Hepatocyte (in vitro differentiated cells): Measurements from ENCODE around the gene OR6J1. TPM values are rescaled to one million over a fixed set of nuclear protein-coding genes. Genes with fewer than 3 reads are reported as not detected.
"Not testable (repeated sequence)": the region's sequence is repeated elsewhere in the genome, so short reads cannot be mapped to it uniquely, and the experiment has no call there.

ENCODE experiments used
- DNase-seq: peaks from one replicate; pipeline ENCODE4 v3.0.0-alpha.2; 2016; ENCODE audit warnings: low spot score
- H2AFZ ChIP-seq: fragments of 200-600 bp; sonication (generic); 2 replicates; pipeline ENCODE4 v1.6.0; 2016; ENCODE audit warnings: antibody characterized with exemption, mild to moderate bottlenecking
- H3K27ac ChIP-seq: fragments of 200-600 bp; sonication (generic); 2 replicates; pipeline ENCODE4 v1.5.1; 2016; ENCODE audit warnings: mild to moderate bottlenecking
- H3K27me3 ChIP-seq: fragments of 200-600 bp; sonication (generic); 2 replicates; pipeline ENCODE4 v1.6.1; 2016
- H3K36me3 ChIP-seq: fragments of 200-600 bp; sonication (generic); replicated peaks from 2 replicates; pipeline ENCODE4 v1.5.1; 2016; ENCODE audit warnings: low read depth; ENCODE audit not compliant: insufficient read depth
- H3K4me1 ChIP-seq: fragments of 200-600 bp; sonication (generic); 2 replicates; pipeline ENCODE4 v1.5.1; 2016; ENCODE audit warnings: mild to moderate bottlenecking, moderate library complexity; ENCODE audit not compliant: insufficient read depth
- H3K4me2 ChIP-seq: fragments of 200-600 bp; sonication (generic); 2 replicates; pipeline ENCODE4 v1.6.0; 2016
- H3K4me3 ChIP-seq: fragments of 200-600 bp; sonication (generic); 2 replicates; pipeline ENCODE4 v1.5.1; 2016; ENCODE audit warnings: mild to moderate bottlenecking
- H3K79me2 ChIP-seq: fragments of 200-600 bp; sonication (generic); 2 replicates; pipeline ENCODE4 v1.6.0; 2017; ENCODE audit warnings: mild to moderate bottlenecking
- H3K9me2 ChIP-seq: fragments of 200-600 bp; sonication (generic); replicated peaks from 2 replicates; pipeline ENCODE4 v1.6.0; 2017; ENCODE audit warnings: mild to moderate bottlenecking; ENCODE audit not compliant: insufficient read depth
- H3K9me3 ChIP-seq: fragments of 200-600 bp; sonication (generic); 2 replicates; pipeline ENCODE4 v1.5.1; 2016; ENCODE audit warnings: low read depth, mild to moderate bottlenecking
- H4K20me1 ChIP-seq: fragments of 200-600 bp; sonication (generic); 2 replicates; pipeline ENCODE4 v1.6.0; 2016; ENCODE audit warnings: mild to moderate bottlenecking; ENCODE audit not compliant: insufficient read depth, poor library complexity, severe bottlenecking
- CTCF ChIP-seq: fragments of 200-600 bp; sonication (generic); IDR thresholded peaks from 2 replicates; pipeline ENCODE4 v1.5.1; 2016; ENCODE audit warnings: antibody characterized with exemption, mild to moderate bottlenecking; ENCODE audit not compliant: poor library complexity
- EZH2 ChIP-seq: fragments of 200-600 bp; sonication (generic); IDR thresholded peaks from 2 replicates; pipeline ENCODE4 v1.6.1; 2016; ENCODE audit warnings: antibody characterized with exemption, mild to moderate bottlenecking, borderline replicate concordance
- EZH2phosphoT487 ChIP-seq: fragments of 200-600 bp; sonication (generic); IDR thresholded peaks from one replicate; pipeline ENCODE4 v1.6.1; 2018; ENCODE audit warnings: antibody characterized with exemption, mild to moderate bottlenecking, low read depth, moderate library complexity; ENCODE audit not compliant: unreplicated experiment, severe bottlenecking
- WGBS: methylation state at CpG from one replicate; pipeline ENCODE4 v1.1.6; 2016; ENCODE audit warnings: low lambda C conversion rate; ENCODE audit errors: missing lambda C conversion rate; 5-methylcytosine and 5-hydroxymethylcytosine counted together
- polyA plus RNA-seq: library from polyadenylated mRNA; unstranded; fragments of >200 nt; fragmentation: Nextera tagmentation; extraction: Ambion mirVana; gene quantifications from 2 replicates; pipeline ENCODE4 v1.2.1, GENCODE V29; 2016
- total RNA-seq: library from RNA; depleted of rRNA; stranded (reverse); fragments of >200 nt; gene quantifications from 2 replicates; pipeline ENCODE4 v1.2.3, GENCODE V29; 2014

Gene OR6J1
- total and polyA plus RNA-seq, 2 experiments from 2014 or later = 0.03 TPM; not detected in 1

- Histone ChIP-seq H3K9me2 (no peaks in the 10 kb centered on the region), H3K4me3 (no peak overlapping the region), H3K27me3 (no peaks in the 10 kb centered on the region), H4K20me1 (no peaks in the 10 kb centered on the region), H3K4me1 (peaks cover 7% of the 10 kb centered on the region), H3K79me2 (no peaks in the 10 kb centered on the region), H3K36me3 (no peaks in the 10 kb centered on the region), H3K9me3 (no peaks in the 10 kb centered on the region), H2AFZ (no peak overlapping the region), H3K4me2 (no peak overlapping the region), H3K27ac (no peak overlapping the region)
- whole genome bisulfite sequencing = 85% methylated on average over 4 of the region's 4 CpGs
- TF ChIP-seq EZH2phosphoT487 (no peak), CTCF (no peak), EZH2 (no peak)
- DNase-seq = no peak
Observed at GRCh38 chr14:22646570-22647254, 2.6 kb upstream of the OR6J1 start.

GRCh38 chr14:22641846-22642245 lies 2.3 kb downstream of the OR6J1 start:
- H3K4me1 ChIP-seq = peaks cover 7% of the 10 kb centered on the region
- TF ChIP-seq CTCF (no peak), EZH2 (no peak), EZH2phosphoT487 (no peak)
- no peaks in the 10 kb centered on the region for H3K36me3 ChIP-seq
- no peak overlapping the region for H3K4me2 ChIP-seq
- H3K4me3 ChIP-seq = no peak overlapping the region
- 41% methylated on average over 3 of the region's 3 CpGs for WGBS
- no peaks in the 10 kb centered on the region for H3K79me2 ChIP-seq
- peak; percentile 46 for DNase-seq
- H3K9me2 ChIP-seq = no peaks in the 10 kb centered on the region
- H2AFZ ChIP-seq = no peak overlapping the region
- no peaks in the 10 kb centered on the region for H3K27me3 ChIP-seq
- peak overlapping the region; percentile 59 for H3K27ac ChIP-seq
- H4K20me1 ChIP-seq = no peaks in the 10 kb centered on the region
- H3K9me3 ChIP-seq = no peaks in the 10 kb centered on the region

- Histone ChIP-seq H3K79me2 (no peaks in the 10 kb centered on the region), H3K4me1 (peaks cover 7% of the 10 kb centered on the region), H3K36me3 (no peaks in the 10 kb centered on the region), H3K9me3 (no peaks in the 10 kb centered on the region), H3K4me3 (no peak overlapping the region), H3K27me3 (no peaks in the 10 kb centered on the region), H3K4me2 (no peak overlapping the region), H3K9me2 (no peaks in the 10 kb centered on the region), H2AFZ (no peak overlapping the region), H3K27ac (no peak overlapping the region), H4K20me1 (no peaks in the 10 kb centered on the region)
- DNase-seq = no peak
- TF ChIP-seq EZH2 (no peak), EZH2phosphoT487 (no peak), CTCF (no peak)
Observed at GRCh38 chr14:22640192-22640591, 4.0 kb downstream of the OR6J1 start.

GRCh38 chr14:22635980-22636379 lies 8.2 kb downstream of the OR6J1 start:
- no CpG with 5 or more reads among the region's 1 CpG for WGBS
- H3K4me3 ChIP-seq, H3K4me2 ChIP-seq, DNase-seq, H3K27me3 ChIP-seq, H3K9me2 ChIP-seq, H3K27ac ChIP-seq, H4K20me1 ChIP-seq, H3K4me1 ChIP-seq, H3K9me3 ChIP-seq, H2AFZ ChIP-seq, H3K79me2 ChIP-seq, H3K36me3 ChIP-seq: not testable (repeated sequence)
